ENCODE measurements around the gene RAG2. TPM values are rescaled to one million over a fixed set of nuclear protein-coding genes. Genes with fewer than 3 reads are reported as not detected.

Gene RAG2
- total RNA-seq: not detected

DNA sequence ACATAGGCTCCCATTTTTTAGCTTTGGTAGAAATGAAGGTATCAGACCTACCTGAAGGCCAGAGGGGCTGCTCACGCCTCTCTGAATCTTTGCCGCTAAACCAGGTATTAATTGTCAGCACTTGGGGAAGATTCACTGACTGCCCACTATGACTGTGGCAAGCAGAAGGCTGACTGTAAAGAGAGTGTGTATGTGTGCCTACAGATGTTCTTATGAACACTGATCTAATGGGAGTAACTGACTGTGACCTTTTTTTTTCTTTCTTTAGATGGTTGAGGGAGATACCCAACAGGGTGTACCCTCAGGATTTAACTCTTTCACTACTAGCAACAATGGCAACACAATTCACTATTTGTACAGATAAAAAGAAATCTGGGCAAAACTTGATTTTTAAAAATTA lies at the start of gene RAG2:
RAG2 (minus strand) TSS at position 186 of the 400 bp plus-strand sequence. CDS start 4,068 bp downstream, outside the sequence.
- CTCF ChIA-PET: no interaction called here
- H3K4me1 Mint-ChIP-seq: peaks cover 13% of the 10 kb centered on the region

DNA sequence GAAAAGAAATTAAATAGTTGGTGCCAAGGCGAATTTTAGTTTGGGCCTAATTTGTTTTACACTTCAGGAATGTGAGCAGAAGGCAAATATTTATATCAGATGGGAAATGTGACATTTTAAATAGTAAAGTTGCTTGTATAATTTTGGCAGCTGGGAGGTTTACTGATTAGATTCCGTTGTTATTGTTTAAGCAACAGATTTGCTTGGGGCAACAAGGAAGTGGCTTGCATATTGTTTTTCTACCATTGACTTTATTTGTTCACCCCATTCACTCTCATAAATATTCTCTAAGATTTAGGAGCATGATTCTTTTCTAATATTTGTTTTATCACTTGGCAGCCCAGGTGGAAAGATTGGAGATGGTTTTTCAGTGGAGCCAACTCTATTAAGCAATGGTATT lies 40.5 kb upstream of the RAG2 start:
- intact Hi-C loops (cut with DNase I, micrococcal nuclease): no loop called here
- POLR2A ChIA-PET: no interaction called here
- H3K9me3 Mint-ChIP-seq (ENCODE audit: low read depth): no peaks in the 10 kb centered on the region

More for the DNA sequence above, at the start of gene RAG2:
- intact Hi-C loops (cut with DNase I, micrococcal nuclease): no loop called here
- no peak within 1 kb of the TSS for H3K4me3 Mint-ChIP-seq
- DNase-seq: no peak
- H3K9me3 Mint-ChIP-seq (ENCODE audit: low read depth): no peaks in the 10 kb centered on the region
- H3K36me3 Mint-ChIP-seq (ENCODE audit: low read depth): no peaks in the 10 kb centered on the region
- H3K27me3 Mint-ChIP-seq: peaks cover 18% of the 10 kb centered on the region
- no peak for ATAC-seq
- H3K27ac Mint-ChIP-seq: no peak within 1 kb of the TSS
- POLR2A ChIA-PET: no interaction called here

DNA sequence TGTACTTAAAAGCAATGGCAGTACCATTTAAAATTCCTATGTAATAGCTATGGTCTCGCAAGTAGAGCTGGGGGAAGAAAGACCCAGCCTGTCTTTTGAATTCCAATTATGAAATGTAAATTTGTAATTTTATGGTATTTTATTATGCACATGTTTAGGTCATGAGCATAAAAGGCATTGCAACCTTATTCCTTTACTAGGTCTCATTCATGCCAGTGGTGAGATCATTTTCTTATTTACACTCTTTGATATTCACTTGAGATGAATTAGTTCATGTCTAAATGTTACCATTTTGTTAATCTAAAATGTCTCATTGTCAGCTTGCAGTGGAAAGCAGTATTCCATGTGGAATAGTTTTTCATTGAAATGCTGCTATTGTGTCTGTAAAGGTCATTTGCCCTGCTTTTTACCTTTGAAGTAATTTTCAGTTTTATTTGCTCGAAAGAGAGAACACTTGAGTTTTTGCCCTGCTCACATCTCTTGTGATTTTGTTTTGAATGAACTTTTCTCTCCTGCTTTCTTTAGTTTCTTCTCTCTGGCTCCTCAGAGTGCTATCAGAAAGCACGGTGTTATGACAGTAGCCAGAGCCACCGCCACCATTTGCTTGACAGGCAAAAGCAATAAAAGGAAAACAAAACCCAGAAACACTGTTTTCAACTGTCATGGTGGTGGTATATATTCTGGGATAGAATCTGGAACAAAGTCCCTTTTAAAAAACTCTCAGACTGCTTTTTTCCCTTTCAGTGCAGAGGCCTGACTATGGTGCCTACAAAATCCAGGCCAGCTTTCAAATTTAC lies 37.2 kb upstream of the RAG2 start:
- Mint-ChIP-seq H3K9me3 (ENCODE audit: low read depth) (no peaks in the 10 kb centered on the region), H3K36me3 (ENCODE audit: low read depth) (peaks cover 2% of the 10 kb centered on the region), H3K27me3 (no peaks in the 10 kb centered on the region), H3K4me3 (no peak overlapping the region), H3K4me1 (peaks cover 5% of the 10 kb centered on the region), H3K27ac (no peak overlapping the region)
- ChIA-PET POLR2A (no interaction called here), CTCF (interaction anchor here (0.6 kb wide), 1 partner anchor 1455 kb away, joined by 3 read pairs; no protein-coding TSS in a partner anchor)
- DNase-seq: no peak
- intact Hi-C loops (cut with DNase I, micrococcal nuclease): no loop called here
- no peak for ATAC-seq

More for the DNA sequence above, 40.5 kb upstream of the RAG2 start:
- Mint-ChIP-seq H3K36me3 (ENCODE audit: low read depth) (peaks cover 2% of the 10 kb centered on the region), H3K27me3 (no peaks in the 10 kb centered on the region), H3K27ac (no peak overlapping the region), H3K4me1 (no peaks in the 10 kb centered on the region), H3K4me3 (no peak overlapping the region)
- CTCF ChIA-PET: no interaction called here
- no peak for ATAC-seq
- DNase-seq: no peak

DNA sequence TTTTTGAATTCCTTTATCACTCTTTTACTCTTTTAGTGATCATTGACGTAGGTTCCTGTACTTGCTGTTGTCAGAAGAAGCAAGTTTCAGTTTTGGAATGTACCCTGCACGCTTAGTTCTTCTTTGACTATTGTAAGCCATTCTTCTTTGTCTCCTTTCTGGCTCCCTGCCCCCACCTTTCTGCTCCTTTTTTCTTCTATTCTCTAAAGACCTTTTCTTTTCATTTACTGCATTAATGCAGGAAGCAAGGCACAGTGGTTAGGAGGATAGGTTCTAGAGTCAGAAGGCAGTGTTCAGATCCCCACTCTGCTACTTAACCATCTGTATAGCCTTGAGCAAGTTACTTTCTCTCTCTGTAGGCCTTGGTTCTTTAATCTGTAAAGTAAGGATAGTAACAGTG lies 33.7 kb upstream of the RAG2 start:
- Mint-ChIP-seq H3K4me3 (no peak overlapping the region), H3K4me1 (peaks cover 8% of the 10 kb centered on the region), H3K27ac (no peak overlapping the region), H3K36me3 (ENCODE audit: low read depth) (peaks cover 2% of the 10 kb centered on the region), H3K9me3 (ENCODE audit: low read depth) (no peaks in the 10 kb centered on the region), H3K27me3 (no peaks in the 10 kb centered on the region)
- DNase-seq (peak; percentile 32), ATAC-seq (peak; percentile 66)
- ChIA-PET POLR2A (no interaction called here), CTCF (no interaction called here)
- intact Hi-C loops (cut with DNase I, micrococcal nuclease): loop anchor here in 1 of 2 experiments (5.0 kb wide), 1 partner anchor 49 kb away; no protein-coding TSS in a partner anchor

DNA sequence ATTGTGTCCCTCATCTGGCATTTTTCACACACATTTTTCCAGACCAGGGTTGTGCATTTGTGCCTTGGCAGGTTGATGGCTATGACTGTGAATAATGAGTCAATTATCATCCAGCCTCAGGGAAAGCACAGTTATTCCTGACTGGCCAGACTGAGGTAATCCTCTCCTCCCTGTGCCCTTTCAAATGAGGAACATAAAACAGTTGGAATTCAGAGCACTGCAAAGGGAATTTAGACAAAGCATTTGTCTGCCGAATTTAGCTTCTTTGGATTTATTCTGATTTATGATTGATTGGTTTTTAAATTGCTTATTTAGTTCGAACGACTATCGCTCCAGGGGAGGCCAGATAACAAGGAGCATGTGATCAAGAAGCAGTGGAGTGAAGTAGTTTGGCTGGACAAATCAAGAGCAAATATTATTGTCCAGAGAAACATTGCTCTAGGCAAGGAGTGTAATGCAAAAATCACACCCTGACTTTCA lies 30.8 kb upstream of the RAG2 start:
- H3K4me3 Mint-ChIP-seq: no peak overlapping the region
- intact Hi-C loops (cut with DNase I, micrococcal nuclease): no loop called here
- H3K4me1 Mint-ChIP-seq: peaks cover 8% of the 10 kb centered on the region
- ATAC-seq: no peak
- H3K27me3 Mint-ChIP-seq: peaks cover 4% of the 10 kb centered on the region
- H3K27ac Mint-ChIP-seq: no peak overlapping the region
- H3K9me3 Mint-ChIP-seq (ENCODE audit: low read depth): no peaks in the 10 kb centered on the region
- ChIA-PET CTCF (interaction anchor here (1.0 kb wide), 1 partner anchor 10 kb away, joined by 4 read pairs; no protein-coding TSS in a partner anchor), POLR2A (no interaction called here)
- no peaks in the 10 kb centered on the region for H3K36me3 Mint-ChIP-seq (ENCODE audit: low read depth)
- DNase-seq: no peak

DNA sequence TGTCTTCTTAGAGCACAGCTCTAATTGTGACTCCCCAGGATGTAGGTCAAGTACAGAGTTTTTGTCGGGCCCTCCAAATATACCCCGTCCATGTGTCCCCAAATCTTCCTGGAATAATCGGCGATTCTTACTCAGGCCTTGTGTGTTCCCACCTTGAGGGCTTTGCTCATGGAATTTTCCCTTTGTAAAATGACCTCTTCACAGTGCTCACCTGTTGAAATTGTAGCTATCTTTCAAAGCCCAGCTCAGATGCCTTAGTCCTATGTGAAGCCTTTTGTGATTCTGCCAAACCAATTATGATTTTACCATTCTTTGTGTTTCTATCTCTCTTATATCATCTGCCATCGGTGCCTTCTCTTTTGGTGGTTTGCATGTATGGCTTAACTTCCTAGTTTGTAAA lies 30.1 kb upstream of the RAG2 start:
- peaks cover 8% of the 10 kb centered on the region for H3K4me1 Mint-ChIP-seq
- H3K9me3 Mint-ChIP-seq (ENCODE audit: low read depth): no peaks in the 10 kb centered on the region
- no peak for DNase-seq
- no peak overlapping the region for H3K27ac Mint-ChIP-seq
- no peak overlapping the region for H3K4me3 Mint-ChIP-seq
- intact Hi-C loops (cut with DNase I, micrococcal nuclease): no loop called here
- no peak for ATAC-seq
- no peaks in the 10 kb centered on the region for H3K36me3 Mint-ChIP-seq (ENCODE audit: low read depth)
- CTCF ChIA-PET: interaction anchor here (1.0 to 1.9 kb wide), 4 partner anchors 9 to 119 kb away, joined by 3 to 6 read pairs (median 4); no protein-coding TSS in a partner anchor
- H3K27me3 Mint-ChIP-seq: peaks cover 4% of the 10 kb centered on the region
- POLR2A ChIA-PET: no interaction called here

DNA sequence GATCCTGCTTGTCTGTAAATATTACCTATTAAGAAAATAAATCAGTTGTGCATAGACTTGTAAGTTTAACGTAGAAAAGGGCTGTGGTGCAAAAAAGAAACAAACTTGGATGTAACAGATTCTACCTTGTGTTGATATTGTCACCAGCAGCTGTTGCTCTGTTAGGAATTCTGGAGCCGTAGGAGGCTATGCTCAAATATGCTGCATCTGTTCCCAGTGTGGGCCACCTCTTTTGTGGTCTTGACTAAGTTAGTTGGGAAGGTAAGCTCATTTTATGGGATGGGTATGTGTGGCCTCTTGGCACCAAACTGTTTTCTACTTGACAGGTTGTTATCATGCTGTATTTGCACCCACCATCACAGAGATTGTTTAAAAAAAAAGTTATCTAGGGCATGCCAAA lies 29.4 kb upstream of the RAG2 start:
- H3K27ac Mint-ChIP-seq: no peak overlapping the region
- H3K27me3 Mint-ChIP-seq: peaks cover 4% of the 10 kb centered on the region
- intact Hi-C loops (cut with DNase I, micrococcal nuclease): no loop called here
- no peak overlapping the region for H3K4me3 Mint-ChIP-seq
- no peak for DNase-seq
- H3K9me3 Mint-ChIP-seq (ENCODE audit: low read depth): no peaks in the 10 kb centered on the region
- POLR2A ChIA-PET: no interaction called here
- H3K36me3 Mint-ChIP-seq (ENCODE audit: low read depth): no peaks in the 10 kb centered on the region
- ATAC-seq: no peak
- H3K4me1 Mint-ChIP-seq: peaks cover 8% of the 10 kb centered on the region
- CTCF ChIA-PET: interaction anchor here (1.0 to 1.9 kb wide), 3 partner anchors 19 to 120 kb away, joined by 3 to 6 read pairs (median 5); no protein-coding TSS in a partner anchor

DNA sequence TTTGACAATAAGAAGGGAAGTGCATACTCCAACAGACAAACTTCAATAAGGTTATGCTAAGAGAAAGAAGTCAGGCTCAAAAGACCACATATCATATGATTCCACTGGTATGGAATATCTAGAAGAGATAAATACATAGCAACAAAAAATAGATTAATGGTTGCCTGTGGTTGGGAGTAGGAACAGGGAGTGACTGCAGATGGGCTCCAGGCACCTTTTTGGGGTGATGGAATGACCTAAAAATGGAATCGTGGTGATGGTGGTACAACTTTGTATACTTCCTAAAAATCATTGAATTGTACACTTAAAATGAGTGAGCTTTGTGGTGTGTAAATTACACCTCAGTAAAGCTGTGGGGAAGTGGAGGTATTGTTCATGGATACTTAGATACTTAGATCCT lies 29.0 kb upstream of the RAG2 start:
- Mint-ChIP-seq H3K4me3 (no peak overlapping the region), H3K27me3 (peaks cover 4% of the 10 kb centered on the region), H3K36me3 (ENCODE audit: low read depth) (no peaks in the 10 kb centered on the region), H3K9me3 (ENCODE audit: low read depth) (no peaks in the 10 kb centered on the region), H3K27ac (no peak overlapping the region), H3K4me1 (peaks cover 8% of the 10 kb centered on the region)
- DNase-seq (no peak), ATAC-seq (no peak)
- POLR2A ChIA-PET: no interaction called here
- intact Hi-C loops (cut with DNase I, micrococcal nuclease): no loop called here
- CTCF ChIA-PET: interaction anchor here (1.0 to 1.9 kb wide), 2 partner anchors 18 to 63 kb away, joined by 5 to 6 read pairs; no protein-coding TSS in a partner anchor

DNA sequence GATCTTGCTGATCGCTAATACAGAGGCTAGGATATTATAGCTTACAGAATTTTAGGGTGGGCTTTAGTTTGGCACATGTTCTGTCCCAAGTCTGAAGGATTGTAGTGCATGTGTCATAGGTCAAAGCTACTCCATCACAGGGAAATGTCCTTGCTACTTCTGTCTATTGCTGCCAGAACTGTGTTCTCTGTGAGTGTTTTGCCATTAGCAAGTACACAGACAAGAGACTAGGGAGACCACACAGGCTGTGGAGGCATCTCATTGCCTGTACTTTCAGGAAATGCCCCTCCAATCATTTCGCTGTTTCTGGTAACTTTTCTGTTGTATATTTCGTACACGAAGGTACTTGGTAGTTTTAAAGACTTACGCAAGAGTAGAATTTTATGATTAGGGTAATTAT lies 25.5 kb upstream of the RAG2 start:
- POLR2A ChIA-PET: no interaction called here
- CTCF ChIA-PET: interaction anchor here (1.3 kb wide), 1 partner anchor 59 kb away, joined by 8 read pairs; no protein-coding TSS in a partner anchor
- intact Hi-C loops (cut with DNase I, micrococcal nuclease): loop anchor here in 1 of 2 experiments (5.0 kb wide), 1 partner anchor 61 kb away; no protein-coding TSS in a partner anchor

DNA sequence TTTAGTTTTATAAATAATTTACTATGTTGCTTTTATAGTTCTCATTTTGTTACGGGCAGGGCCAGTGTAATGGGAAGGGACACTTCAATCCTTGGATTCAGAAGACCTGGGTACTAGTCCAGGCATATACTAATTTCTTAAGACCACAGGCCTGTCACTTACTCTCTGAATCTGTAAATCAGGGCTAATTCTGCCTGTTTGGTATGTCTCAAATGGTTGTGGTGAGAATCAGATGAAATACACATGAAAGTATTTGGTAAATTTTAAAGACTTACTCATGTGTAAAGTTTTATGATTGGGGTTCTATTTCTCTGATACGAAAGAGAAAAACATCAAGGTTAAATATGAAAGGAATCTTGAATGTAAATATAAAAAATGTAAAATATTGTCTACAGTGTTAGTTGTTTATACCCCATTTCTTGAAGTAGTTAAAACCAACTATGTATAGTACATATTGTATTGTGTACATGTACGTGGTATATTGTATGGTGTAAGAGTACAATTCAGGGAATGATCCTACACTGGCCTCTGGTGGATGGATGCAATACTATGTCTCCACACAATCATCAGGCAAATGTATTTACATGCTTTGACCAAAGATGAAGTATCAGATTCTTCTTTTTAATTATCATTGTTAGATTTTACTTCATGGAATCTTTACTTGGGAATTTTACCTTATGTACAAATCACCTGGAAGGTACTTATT lies 24.5 kb upstream of the RAG2 start:
- Mint-ChIP-seq H3K9me3 (ENCODE audit: low read depth) (no peaks in the 10 kb centered on the region), H3K27ac (no peak overlapping the region), H3K36me3 (ENCODE audit: low read depth) (no peaks in the 10 kb centered on the region), H3K4me1 (peaks cover 3% of the 10 kb centered on the region), H3K4me3 (no peak overlapping the region), H3K27me3 (peaks cover 9% of the 10 kb centered on the region)
- ChIA-PET CTCF (interaction anchor here (0.5 to 1.3 kb wide), 3 partner anchors 14 to 58 kb away, joined by 3 to 8 read pairs (median 3); no protein-coding TSS in a partner anchor), POLR2A (no interaction called here)
- ATAC-seq (peak; percentile 63), DNase-seq (peak; percentile 9)
- intact Hi-C loops (cut with DNase I, micrococcal nuclease): loop anchor here (1.0 to 5.0 kb wide), 2 partner anchors 58 to 60 kb away; no protein-coding TSS in a partner anchor

More for the DNA sequence above, 25.5 kb upstream of the RAG2 start:
- no peak for ATAC-seq
- no peaks in the 10 kb centered on the region for H3K9me3 Mint-ChIP-seq (ENCODE audit: low read depth)
- no peak for DNase-seq
- no peak overlapping the region for H3K27ac Mint-ChIP-seq
- no peaks in the 10 kb centered on the region for H3K36me3 Mint-ChIP-seq (ENCODE audit: low read depth)
- peaks cover 3% of the 10 kb centered on the region for H3K4me1 Mint-ChIP-seq
- no peak overlapping the region for H3K4me3 Mint-ChIP-seq
- peaks cover 9% of the 10 kb centered on the region for H3K27me3 Mint-ChIP-seq

DNA sequence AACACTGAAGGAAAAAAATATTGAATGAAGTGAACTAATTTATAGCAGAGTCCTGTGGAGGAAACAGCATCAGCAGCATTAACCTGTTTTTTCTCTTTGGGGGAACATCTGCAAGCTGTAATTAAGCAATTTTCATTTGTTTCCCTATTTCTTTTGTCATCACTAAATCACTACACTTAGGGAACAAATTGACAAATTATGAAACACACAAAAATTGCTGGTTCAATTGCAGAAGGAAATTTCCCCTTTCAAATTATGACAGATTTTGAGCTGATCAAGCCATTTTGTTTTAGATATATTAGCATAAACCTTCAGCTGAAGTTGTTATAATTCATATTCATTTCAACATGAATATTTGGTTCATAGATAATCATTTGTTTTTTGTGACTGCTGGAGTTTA lies 22.2 kb upstream of the RAG2 start:
- POLR2A ChIA-PET: no interaction called here
- Mint-ChIP-seq H3K27me3 (peaks cover 9% of the 10 kb centered on the region), H3K9me3 (ENCODE audit: low read depth) (no peaks in the 10 kb centered on the region), H3K4me3 (no peak overlapping the region), H3K4me1 (peaks cover 3% of the 10 kb centered on the region), H3K27ac (no peak overlapping the region), H3K36me3 (ENCODE audit: low read depth) (no peaks in the 10 kb centered on the region)
- intact Hi-C loops (cut with DNase I, micrococcal nuclease): loop anchor here in 1 of 2 experiments (5.0 kb wide), 1 partner anchor 58 kb away; no protein-coding TSS in a partner anchor
- DNase-seq (no peak), ATAC-seq (no peak)
- CTCF ChIA-PET: interaction anchor here (1.5 to 1.8 kb wide), 2 partner anchors 33 to 55 kb away, joined by 4 to 6 read pairs; no protein-coding TSS in a partner anchor

Data from activated CD4-positive, alpha-beta T cell treated with anti-CD3 and anti-CD28 coated beads for 36 hours (primary cell).